GM21528 (cell line): ENCODE data around the gene CA10.

Experiments
- ATAC-seq: cut with Tn5 transposase; IDR thresholded peaks from one replicate; pipeline ENCODE4 v1.9.1; 2021; ENCODE audit warnings: mild to moderate bottlenecking, moderate library complexity; ENCODE audit not compliant: unreplicated experiment, low FRiP score

CA10 gene

GRCh38 chr17:51701501-51701900, 457.0 kb downstream of the CA10 start:
- no peak for ATAC-seq

GRCh38 chr17:51700011-51700760, 458.3 kb downstream of the CA10 start:
- no peak for ATAC-seq

- no peak for ATAC-seq
These were observed 459.2 kb downstream of the CA10 start for GRCh38 chr17:51699303-51699702.

- no peak for ATAC-seq
These were observed 465.6 kb downstream of the CA10 start for GRCh38 chr17:51692917-51693316.

- ATAC-seq, result no peak
These were observed 470.6 kb downstream of the CA10 start for GRCh38 chr17:51687887-51688286.

- ATAC-seq, result no peak
These were observed 473.1 kb downstream of the CA10 start for GRCh38 chr17:51685287-51685909.

- ATAC-seq, result no peak
These were observed 474.3 kb downstream of the CA10 start for GRCh38 chr17:51684214-51684613.

- ATAC-seq, result no peak
These were observed 475.2 kb downstream of the CA10 start for GRCh38 chr17:51683291-51683690.

- ATAC-seq, result no peak
These were observed 476.4 kb downstream of the CA10 start for GRCh38 chr17:51682115-51682514.

GRCh38 chr17:51677875-51678274, 480.6 kb downstream of the CA10 start:
- ATAC-seq, result no peak

GRCh38 chr17:51676691-51677487, 481.6 kb downstream of the CA10 start:
- ATAC-seq, result no peak

GRCh38 chr17:51674579-51675255, 483.8 kb downstream of the CA10 start:
- no peak for ATAC-seq

- no peak for ATAC-seq
These were observed 485.4 kb downstream of the CA10 start for GRCh38 chr17:51673070-51673469.

- ATAC-seq, result no peak
These were observed 486.4 kb downstream of the CA10 start for GRCh38 chr17:51672065-51672464.

GRCh38 chr17:51670899-51671298, 487.6 kb downstream of the CA10 start:
- no peak for ATAC-seq

GRCh38 chr17:51668963-51669246, 489.6 kb downstream of the CA10 start:
- ATAC-seq, result no peak

- ATAC-seq, result no peak
These were observed 490.2 kb downstream of the CA10 start for GRCh38 chr17:51668155-51668962.

- ATAC-seq, result no peak
These were observed 490.8 kb downstream of the CA10 start for GRCh38 chr17:51667706-51668083.

- ATAC-seq, result no peak
These were observed 491.4 kb downstream of the CA10 start for GRCh38 chr17:51666971-51667705.
